Heart left ventricle (tissue), 13 donors: ENCODE measurements around the gene PRKG1.

ENCODE experiments used
- CTCF ChIP-seq, 12 donors: fragments of 200-600 bp; sonication (generic) in 4 of 12; IDR thresholded peaks; one replicate each; pipeline versions ENCODE4 v1.5.0 to v1.8.0; 2018 to 2022; ENCODE audit warnings: antibody characterized with exemption in 12 of 12, mild to moderate bottlenecking in 5 of 12
- POLR2A ChIP-seq, 2 donors: fragments of 450-650 bp; IDR thresholded peaks; one replicate each; pipeline ENCODE4 v1.6.1; 2017; ENCODE audit warnings: antibody characterized with exemption in 2 of 2, mild to moderate bottlenecking in 2 of 2, moderate library complexity in 2 of 2
- donor health status: ischemic (EF 13 %, LVEDD 7.1; RV severe dilation, severe dysfunction).
- donor health status: DM: no; HTN: yes; CAD: no.
- donor health status: DM: no; HTN: no; CAD: no.
- donor health status: ischemic (EF 25% LVEDD 6.9; RV normal size, moderate dysfunction).
- donor health status: ischemic (EF 25% LVEDD 5.7; RV mildly dilated, moderate dysfunction).
- donor health status: ischemic (EF 35%, LVEDD 5.7; RV mildly dilated, moderate dysfunction).
- donor health status: nonischemic (EF 11% LVEDD 7.7; RV severe dilation, severe dysfunction).
- donor health status: DM: yes; HTN: yes; CAD: no.
- donor health status: PGD.
- donor health status: ischemic (EF 29% LVEDD 5.4; RV normal size, mild dysfunction).
- donor health status: nonischemic (EF 23%, LVEDD 6.1; RV moderate dilation, normal function).

GRCh38 chr10:51348622-51349021, 274.3 kb downstream of the PRKG1 start:
- TF ChIP-seq CTCF (IDR thresholded peaks at IDR 0.05) (no peak), POLR2A (IDR thresholded peaks at IDR 0.05) (no peak)
